Measurements from ENCODE around the gene MAD1L1. TPM values are rescaled to one million over a fixed set of nuclear protein-coding genes. Genes with fewer than 3 reads are reported as not detected.

Gene MAD1L1
- total and polyA plus RNA-seq, 2 of the 8 experiments (the other 6 are each of a cell fraction or from before 2014, with no cell fraction given) = 40.4 to 44.6 TPM

- Histone ChIP-seq H3K9ac (replicated peaks in 1 of 4; ENCODE audit: extremely low read depth in 1 of 4, low read depth in 3 of 4, low read length in 3 of 4) (0 out of 7 replicates have a peak overlapping the region, but pooled peaks of 1 of the 4 experiments have one; percentile 7), H2AFZ (ENCODE audit: low read length) (no peak overlapping the region), H3K79me2 (ENCODE audit: control insufficient read depth in 1 of 2, insufficient read depth in 2 of 2, low read length in 2 of 2) (peaks cover 0 to 6% of the 10 kb centered on the region in 2 experiments; a peak in 1 of 4 replicates), H3K4me2 (ENCODE audit: insufficient read depth in 1 of 2, low read depth in 2 of 2, low read length in 2 of 2) (0 out of 4 replicates have a peak overlapping the region, but pooled peaks of 1 of the 2 experiments have one; percentile 13), H2BK5ac (ENCODE audit: low read depth, low read length) (peak overlapping the region; percentile 87), H2BK15ac (ENCODE audit: low read length) (peak overlapping the region; percentile 81; the same call in 1 of the 2 replicates), H4K20me1 (replicated peaks in 1 of 2; ENCODE audit: control insufficient read depth in 1 of 2, insufficient read depth in 2 of 2, low read length in 2 of 2) (peaks cover 0 to 3% of the 10 kb centered on the region in 2 experiments), H3K4me1 (replicated peaks in 1 of 4; ENCODE audit: control insufficient read depth in 3 of 4, insufficient read depth in 4 of 4, low read length in 3 of 4) (peaks cover 0 to 16% (median 11%) of the 10 kb centered on the region in 4 experiments; a peak in 5 of 7 replicates), H2BK20ac (ENCODE audit: low read length) (no peak overlapping the region), H2BK12ac (ENCODE audit: low read depth, low read length) (peak overlapping the region; percentile 80; the same call in 1 of the 2 replicates), H3K27me3 (replicated peaks in 1 of 4; ENCODE audit: control insufficient read depth in 3 of 4, extremely low read depth in 1 of 4, insufficient read depth in 3 of 4, low read length in 3 of 4) (no peaks in the 10 kb centered on the region), H4K5ac (ENCODE audit: insufficient read length, low read depth, low read length) (no peak overlapping the region), H3K36me3 (ENCODE audit: control insufficient read depth in 2 of 4, insufficient read depth in 4 of 4, low read length in 3 of 4) (no peaks in the 10 kb centered on the region; a peak in 2 of 8 replicates), H3K23me2 (ENCODE audit: low read depth, low read length) (no peaks in the 10 kb centered on the region), H3K4ac (replicated peaks; ENCODE audit: insufficient read length, low read depth, low read length) (no peak overlapping the region), H4K8ac (ENCODE audit: extremely low read depth, insufficient read depth, low read length) (peak overlapping the region; percentile 59; the same call in 1 of the 2 replicates), H3K23ac (ENCODE audit: insufficient read length) (no peak overlapping the region), H3K18ac (ENCODE audit: extremely low read depth, low read length) (peak overlapping the region; percentile 89; the same call in 1 of the 2 replicates), H3K14ac (ENCODE audit: insufficient read length) (no peak overlapping the region), H3K9me3 (ENCODE audit: insufficient read depth in 2 of 2, low read depth in 1 of 2, low read length in 1 of 2) (peaks cover 0 to 5% of the 10 kb centered on the region in 2 experiments; a peak in 1 of 4 replicates), H3K4me3 (ENCODE audit: extremely low read depth in 1 of 4, insufficient read depth in 2 of 4, low read depth in 3 of 4, low read length in 4 of 4) (no peak overlapping the region), H3K56ac (replicated peaks; ENCODE audit: insufficient read length, low read depth, low read length) (no peak overlapping the region), H2BK120ac (replicated peaks; ENCODE audit: low read depth, low read length) (no peak overlapping the region), H3K27ac (ENCODE audit: low read depth, low read length) (peak overlapping the region; percentile 66; the same call in 1 of the 2 replicates), H2AK5ac (ENCODE audit: low read depth, low read length) (0 out of 2 replicates have a peak overlapping the region, but pooled peaks have one; percentile 65), H3K79me1 (ENCODE audit: low read depth, low read length) (peaks cover 5% of the 10 kb centered on the region; the same call in 1 of the 2 replicates), H4K91ac (replicated peaks; ENCODE audit: insufficient read length, low read length) (peak overlapping the region; percentile 46)
- FAIRE-seq = peak; percentile 7
- DNase-seq (ENCODE audit: low read depth in 1 of 2, low spot score in 2 of 2) = no peak
- ChIA-PET POLR2A (ENCODE audit: partially characterized antibody) (no interaction called here), CTCF (ENCODE audit: partially characterized antibody) (interaction anchor here (1.6 to 4.6 kb wide), 3 partner anchors 12 to 50 kb away, joined by 6 to 43 read pairs (median 7); no protein-coding TSS in a partner anchor)
- WGBS, 2 experiments (ENCODE audit: extremely low coverage in 1 of 2, insufficient coverage in 1 of 2, insufficient read length in 1 of 2, insufficient replicate concordance in 2 of 2, low coverage in 1 of 2, low lambda C conversion rate in 2 of 2, missing lambda C conversion rate in 1 of 2) = 73% methylated on average over 8 of the region's 8 CpGs; no CpG with 5 or more reads in 1 of the 2 experiments
- TF ChIP-seq TEAD4 (IDR thresholded peaks at IDR 0.05; ENCODE audit: low read depth, low read length) (no peak; the same call in 1 of the 2 replicates), E2F6 (IDR thresholded peaks at IDR 0.05) (no peak), ASH2L (IDR thresholded peaks at IDR 0.05; ENCODE audit: low read length) (no peak), CBX8 (IDR thresholded peaks at IDR 0.05; ENCODE audit: borderline replicate concordance, low read depth, low read length) (no peak), KDM1A (IDR thresholded peaks at IDR 0.05; ENCODE audit: borderline replicate concordance, low read length) (no peak), CTBP2 (IDR thresholded peaks at IDR 0.05; ENCODE audit: borderline replicate concordance, insufficient read depth, insufficient read length, low read length) (no peak), MAX (IDR thresholded peaks at IDR 0.05) (no peak), ATF3 (IDR thresholded peaks at IDR 0.05; ENCODE audit: insufficient read depth, low read depth, low read length) (no peak), RXRA (IDR thresholded peaks at IDR 0.05; ENCODE audit: insufficient read depth, low read depth, low read length) (no peak), TAF7 (optimal IDR thresholded peaks at IDR 0.05; ENCODE audit: borderline replicate concordance, low read depth, low read length) (no peak), SP1 (IDR thresholded peaks at IDR 0.05; ENCODE audit: low read depth, low read length) (no peak)
These were observed 73.6 kb downstream of the MAD1L1 start for GRCh38 chr7:2159176-2159520.
